ENCODE results near the gene NOC2L. TPM values are rescaled to one million over a fixed set of nuclear protein-coding genes. Genes with fewer than 3 reads are reported as not detected.

NOC2L gene
- 39.6 and 69.1 TPM in 2 replicates for total RNA-seq (ENCODE audit: low replicate concordance)

DNA sequence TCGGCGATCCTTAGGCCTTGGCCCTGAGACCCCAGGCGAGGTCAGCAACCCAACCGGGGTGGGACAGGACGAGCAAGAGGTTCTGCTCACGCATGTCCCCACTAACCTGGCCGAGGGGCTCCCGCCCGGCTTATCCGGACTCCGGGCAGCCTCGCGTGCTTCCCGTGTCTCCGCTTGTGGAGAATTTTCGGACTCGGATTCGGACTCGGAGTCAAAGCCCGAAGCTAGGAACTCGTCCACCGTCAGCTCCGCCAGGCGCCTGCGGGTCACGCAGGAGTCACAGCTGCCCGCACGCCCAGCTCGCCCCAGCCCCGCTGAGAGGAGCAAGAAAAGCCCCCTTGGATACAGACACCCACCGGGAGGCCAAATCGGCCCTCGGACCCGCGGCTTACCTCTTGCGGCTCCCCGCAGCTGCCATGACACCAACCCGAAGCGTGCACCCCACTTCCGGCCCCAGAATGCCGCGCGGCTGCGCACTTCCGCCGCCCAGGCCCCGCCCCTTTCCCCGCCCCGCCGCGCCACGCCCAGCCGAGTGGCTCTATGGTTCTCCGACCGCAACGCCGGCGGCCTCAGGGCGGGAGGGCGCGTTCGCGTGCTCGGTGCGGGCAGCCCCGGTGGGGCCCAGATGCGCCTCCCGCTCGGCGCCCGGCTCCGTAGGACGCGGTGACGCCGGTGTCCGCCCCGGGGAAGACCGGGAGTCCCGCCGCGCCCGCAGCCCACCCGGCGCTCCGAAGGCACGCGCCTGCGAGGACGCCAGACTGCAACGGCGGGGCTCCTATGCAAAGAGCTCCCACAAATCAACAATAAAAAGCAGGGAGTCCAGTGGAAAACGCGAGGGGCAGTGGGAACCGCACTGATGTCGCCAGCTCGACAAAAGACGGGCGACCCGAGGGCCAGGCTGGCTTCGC is at the start of gene NOC2L:
NOC2L (minus strand) TSS at position 434 of the 908 bp plus-strand sequence; CDS start at position 418, 16 bp downstream.
- H3K9me3 Mint-ChIP-seq, result no peaks in the 10 kb centered on the region
- Histone ChIP-seq H3K4me3 (peak within 1 kb of the TSS; percentile 87), H4K20me1 (ENCODE audit: low read depth) (peaks cover 28% of the 10 kb centered on the region), H3K36me3 (no peaks in the 10 kb centered on the region), H3K27me3 (peaks cover 30% of the 10 kb centered on the region), H3K79me2 (ENCODE audit: low read depth) (peaks cover 22% of the 10 kb centered on the region), H3K4me1 (peaks cover 4% of the 10 kb centered on the region), H3K9ac (peak within 1 kb of the TSS; percentile 90), H3F3A (ENCODE audit: low read depth) (no peaks in the 10 kb centered on the region), H3K9me3 (ENCODE audit: low read depth) (no peaks in the 10 kb centered on the region), H3K27ac (no peak within 1 kb of the TSS), H2AFZ (replicated peaks) (no peak within 1 kb of the TSS), H3K4me2 (peak within 1 kb of the TSS; percentile 97)
- H3K4me3 Mint-ChIP-seq, result peak within 1 kb of the TSS; percentile 94
- DNase-seq (ENCODE audit: low spot score), result peak; percentile 94
- TF ChIP-seq EZH2phosphoT487 (IDR thresholded peaks at IDR 0.05), result no peak
- TF ChIP-seq, protein P1, sequence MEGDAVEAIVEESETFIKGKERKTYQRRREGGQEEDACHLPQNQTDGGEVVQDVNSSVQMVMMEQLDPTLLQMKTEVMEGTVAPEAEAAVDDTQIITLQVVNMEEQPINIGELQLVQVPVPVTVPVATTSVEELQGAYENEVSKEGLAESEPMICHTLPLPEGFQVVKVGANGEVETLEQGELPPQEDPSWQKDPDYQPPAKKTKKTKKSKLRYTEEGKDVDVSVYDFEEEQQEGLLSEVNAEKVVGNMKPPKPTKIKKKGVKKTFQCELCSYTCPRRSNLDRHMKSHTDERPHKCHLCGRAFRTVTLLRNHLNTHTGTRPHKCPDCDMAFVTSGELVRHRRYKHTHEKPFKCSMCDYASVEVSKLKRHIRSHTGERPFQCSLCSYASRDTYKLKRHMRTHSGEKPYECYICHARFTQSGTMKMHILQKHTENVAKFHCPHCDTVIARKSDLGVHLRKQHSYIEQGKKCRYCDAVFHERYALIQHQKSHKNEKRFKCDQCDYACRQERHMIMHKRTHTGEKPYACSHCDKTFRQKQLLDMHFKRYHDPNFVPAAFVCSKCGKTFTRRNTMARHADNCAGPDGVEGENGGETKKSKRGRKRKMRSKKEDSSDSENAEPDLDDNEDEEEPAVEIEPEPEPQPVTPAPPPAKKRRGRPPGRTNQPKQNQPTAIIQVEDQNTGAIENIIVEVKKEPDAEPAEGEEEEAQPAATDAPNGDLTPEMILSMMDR (IDR thresholded peaks at IDR 0.05), result no peak
- TF ChIP-seq EZH2 (IDR thresholded peaks at IDR 0.05), result no peak
- peaks cover 8% of the 10 kb centered on the region for H3K4me1 Mint-ChIP-seq
- peak within 1 kb of the TSS; percentile 57 for H3K27ac Mint-ChIP-seq
- peaks cover 9% of the 10 kb centered on the region for H3K27me3 Mint-ChIP-seq (ENCODE audit: insufficient read depth, low read depth)
- H3K36me3 Mint-ChIP-seq, result peaks cover 12% of the 10 kb centered on the region

DNA sequence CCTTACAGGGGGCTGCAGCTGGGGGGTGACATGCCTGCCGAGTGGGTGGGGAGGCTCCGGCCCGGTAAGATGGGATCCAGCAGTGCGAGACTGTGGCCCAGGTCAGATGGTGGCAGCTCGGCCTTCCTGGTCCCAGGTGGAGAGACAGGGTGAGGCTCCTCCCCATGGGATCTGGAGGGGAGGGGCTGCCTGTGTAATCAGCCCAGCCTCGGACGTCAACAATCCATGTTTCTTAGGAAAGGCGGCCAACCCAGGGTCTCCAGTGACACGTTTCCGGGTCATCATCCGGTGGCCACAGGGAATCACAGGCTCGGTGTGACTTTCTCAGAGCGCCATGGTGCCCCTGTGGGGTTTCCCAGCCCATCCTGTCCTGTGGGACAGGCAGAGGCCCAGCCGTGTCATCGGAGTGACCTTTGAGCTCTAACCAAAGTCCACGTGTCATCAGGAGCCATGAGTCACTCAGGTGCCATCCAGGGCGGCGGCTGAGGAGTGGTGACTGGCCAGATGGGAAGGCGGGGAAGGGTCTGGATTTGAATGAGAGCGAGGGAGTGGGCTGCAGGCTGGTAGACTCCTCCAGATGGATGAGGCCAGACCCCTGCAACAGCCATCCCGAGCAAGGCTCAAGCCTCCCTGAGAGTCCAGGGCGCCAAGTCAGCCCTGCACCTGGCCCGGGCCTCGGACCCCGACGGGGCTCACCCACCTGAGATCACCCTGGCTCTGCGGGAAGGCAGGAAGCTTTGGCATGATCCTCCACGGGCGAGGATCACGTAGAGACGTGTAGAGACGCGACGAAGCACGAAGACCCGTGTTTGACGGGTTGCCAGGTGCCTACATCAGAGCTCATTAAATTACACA is 47.5 kb upstream of the NOC2L start:
- peaks cover 7% of the 10 kb centered on the region for H3F3A ChIP-seq (ENCODE audit: low read depth)
- TF ChIP-seq EZH2phosphoT487 (IDR thresholded peaks at IDR 0.05), result no peak
- no peak for TF ChIP-seq EZH2 (IDR thresholded peaks at IDR 0.05)
- TF ChIP-seq, protein P1 (IDR thresholded peaks at IDR 0.05), result no peak
- H3K27me3 ChIP-seq, result peaks cover 21% of the 10 kb centered on the region
- H3K4me1 Mint-ChIP-seq, result peaks cover 23% of the 10 kb centered on the region
- H3K9ac ChIP-seq, result no peak overlapping the region
- H3K79me2 ChIP-seq (ENCODE audit: low read depth), result no peaks in the 10 kb centered on the region
- H3K36me3 Mint-ChIP-seq, result peaks cover 2% of the 10 kb centered on the region
- H3K4me3 ChIP-seq, result no peak overlapping the region
- no peak overlapping the region for H3K4me3 Mint-ChIP-seq
- no peaks in the 10 kb centered on the region for H4K20me1 ChIP-seq (ENCODE audit: low read depth)
- H3K9me3 ChIP-seq (ENCODE audit: low read depth), result no peaks in the 10 kb centered on the region
- no peaks in the 10 kb centered on the region for H3K9me3 Mint-ChIP-seq
- no peak for DNase-seq (ENCODE audit: low spot score)
- no peak overlapping the region for H2AFZ ChIP-seq (replicated peaks)
- H3K4me1 ChIP-seq, result peaks cover 26% of the 10 kb centered on the region
- no peak overlapping the region for H3K4me2 ChIP-seq
- H3K36me3 ChIP-seq, result no peaks in the 10 kb centered on the region
- no peak overlapping the region for H3K27ac Mint-ChIP-seq
- H3K27me3 Mint-ChIP-seq (ENCODE audit: insufficient read depth, low read depth), result peaks cover 5% of the 10 kb centered on the region
- H3K27ac ChIP-seq, result no peak overlapping the region

DNA sequence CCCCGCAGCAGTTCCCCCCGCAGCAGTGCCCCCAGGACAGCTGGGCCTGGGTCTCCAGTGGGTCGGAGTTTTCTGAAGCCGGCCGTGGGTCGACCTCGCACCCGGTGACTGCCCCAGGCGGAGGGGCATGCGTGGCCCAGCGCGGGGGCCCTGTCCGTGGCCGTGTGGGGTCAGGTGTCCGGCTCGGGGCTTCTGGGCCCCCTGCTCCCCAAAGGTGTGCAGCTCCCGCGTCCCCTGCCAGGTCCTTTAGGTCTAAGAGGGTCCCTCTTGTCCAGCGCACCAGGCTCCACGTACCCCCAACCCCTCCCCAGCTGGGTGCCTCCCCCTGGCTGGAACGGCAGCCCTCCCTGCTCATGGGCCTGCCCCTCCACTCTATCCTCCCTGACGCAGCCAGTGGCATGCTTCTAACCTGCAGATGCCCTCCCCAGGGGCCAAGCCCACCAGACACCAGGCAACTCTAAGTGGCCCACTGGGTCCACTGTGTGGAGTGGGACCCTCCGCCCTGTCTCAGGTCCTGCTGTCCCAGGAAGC is 46.8 kb upstream of the NOC2L start:
- TF ChIP-seq EZH2phosphoT487 (IDR thresholded peaks at IDR 0.05), result no peak
- TF ChIP-seq, protein P1 (IDR thresholded peaks at IDR 0.05), result no peak
- no peak for TF ChIP-seq EZH2 (IDR thresholded peaks at IDR 0.05)

More for the DNA sequence above, 46.8 kb upstream of the NOC2L start:
- H3K27me3 Mint-ChIP-seq (ENCODE audit: insufficient read depth, low read depth), result peaks cover 8% of the 10 kb centered on the region
- Histone ChIP-seq H3K4me2 (peak overlapping the region; percentile 65), H2AFZ (replicated peaks) (no peak overlapping the region), H3K36me3 (no peaks in the 10 kb centered on the region), H3K9me3 (ENCODE audit: low read depth) (no peaks in the 10 kb centered on the region), H3K79me2 (ENCODE audit: low read depth) (no peaks in the 10 kb centered on the region), H3K9ac (no peak overlapping the region), H3K27me3 (peaks cover 28% of the 10 kb centered on the region), H3K27ac (no peak overlapping the region), H3F3A (ENCODE audit: low read depth) (peaks cover 11% of the 10 kb centered on the region), H3K4me1 (peaks cover 26% of the 10 kb centered on the region), H4K20me1 (ENCODE audit: low read depth) (no peaks in the 10 kb centered on the region), H3K4me3 (no peak overlapping the region)
- peaks cover 2% of the 10 kb centered on the region for H3K36me3 Mint-ChIP-seq
- no peak overlapping the region for H3K4me3 Mint-ChIP-seq
- H3K9me3 Mint-ChIP-seq, result no peaks in the 10 kb centered on the region
- peaks cover 23% of the 10 kb centered on the region for H3K4me1 Mint-ChIP-seq
- no peak overlapping the region for H3K27ac Mint-ChIP-seq
- no peak for DNase-seq (ENCODE audit: low spot score)

Data from neural progenitor cell (in vitro differentiated cells).